Endothelial cell of umbilical vein (primary cell): ENCODE results near the gene SAMD4A. TPM values are rescaled to one million over a fixed set of nuclear protein-coding genes. Genes with fewer than 3 reads are reported as not detected.

Experiments
- BruUV-seq: library from RNA; stranded (reverse); fragments of 400-500 nt; replicated peaks from 2 replicates; lab custom pipeline; 2021; lab: Mats Ljungman, UMichigan
- CTCF ChIA-PET: fragments of 300-600, 350-600 bp; sonication (Branson Sonifier 250); formaldehyde crosslinking; loops from one replicate; lab custom pipeline; 2021; ENCODE audit warnings: antibody characterized with exemption, inconsistent platforms; lab: Charles Lee
- POLR2A ChIA-PET: fragments of 300-600, 350-600 bp; sonication (Branson Sonifier 250); formaldehyde crosslinking; loops from one replicate; lab custom pipeline; 2021; ENCODE audit warnings: antibody characterized with exemption, inconsistent platforms; lab: Charles Lee
- DNase-seq: peaks from one replicate; pipeline ENCODE4 v3.0.0-alpha.2; 2011; ENCODE audit warnings: low read depth, low spot score
- FAIRE-seq: peaks from 2 replicates; lab custom pipeline; 2011; peaks lifted over from hg19 to GRCh38; lab: Jason Lieb, UNC
- H2AFZ ChIP-seq: 2 replicates; pipeline ENCODE4 v1.6.0; 2012; ENCODE audit warnings: low read depth, low read length, control low read depth, inconsistent platforms
- H3K27ac ChIP-seq: 2 replicates; pipeline ENCODE4 v1.5.1; 2011; ENCODE audit warnings: low read depth, mild to moderate bottlenecking, control low read depth, low read length, moderate library complexity; ENCODE audit not compliant: insufficient read depth
- H3K27me3 ChIP-seq, 2 experiments: 2 replicates each; pipeline versions ENCODE4 v1.6.0 to v1.6.1; 2011; ENCODE audit warnings: low read length in 2 of 2, mixed read lengths in 1 of 2; ENCODE audit not compliant: control insufficient read depth in 2 of 2, insufficient read depth in 2 of 2
- H3K36me3 ChIP-seq, 2 experiments: 2 replicates in 1 of 2; 3 replicates in 1 of 2; pipeline ENCODE4 v1.5.1; 2011; ENCODE audit warnings: low read length in 2 of 2, mild to moderate bottlenecking in 1 of 2, moderate library complexity in 1 of 2; ENCODE audit not compliant: control insufficient read depth in 2 of 2, insufficient read depth in 2 of 2; ENCODE audit errors: extremely low read depth in 1 of 2
- H3K4me1 ChIP-seq: 3 replicates; pipeline ENCODE4 v1.5.1; 2011; ENCODE audit warnings: mild to moderate bottlenecking, low read length; ENCODE audit not compliant: control insufficient read depth, insufficient read depth; ENCODE audit errors: extremely low read depth
- H3K4me2 ChIP-seq: 2 replicates; pipeline ENCODE4 v1.6.1; 2011; ENCODE audit warnings: low read length, control low read depth, mixed read lengths; ENCODE audit not compliant: insufficient read depth
- H3K4me3 ChIP-seq, 3 experiments: fragments of 200-600 bp in 1 of 3; sonication (generic), shearing (Covaris generic) in 1 of 3; replicated peaks in 1 of 3; 2 replicates each; pipeline ENCODE4 v1.5.1; 2011 to 2016; ENCODE audit warnings: control low read depth in 3 of 3, low read length in 3 of 3, mild to moderate bottlenecking in 2 of 3, inconsistent platforms in 1 of 3, low read depth in 1 of 3, moderate library complexity in 1 of 3; ENCODE audit not compliant: insufficient read depth in 1 of 3
- H3K79me2 ChIP-seq: 2 replicates; pipeline ENCODE4 v1.6.0; 2012; ENCODE audit warnings: low read length, inconsistent platforms; ENCODE audit not compliant: control insufficient read depth, insufficient read depth
- H3K9ac ChIP-seq: replicated peaks from 2 replicates; pipeline ENCODE3; 2011; ENCODE audit warnings: low read length, control low read depth; ENCODE audit not compliant: insufficient read depth; ENCODE audit errors: extremely low read depth
- H3K9me1 ChIP-seq: replicated peaks from 3 replicates; pipeline ENCODE4 v1.6.0; 2011; ENCODE audit warnings: mild to moderate bottlenecking, low read length; ENCODE audit not compliant: control insufficient read depth, insufficient read depth; ENCODE audit errors: extremely low read depth
- H3K9me3 ChIP-seq: replicated peaks from 2 replicates; pipeline ENCODE4 v1.5.1; 2012; ENCODE audit warnings: low read length, inconsistent platforms; ENCODE audit not compliant: control insufficient read depth, insufficient read depth
- H4K20me1 ChIP-seq: replicated peaks from 2 replicates; pipeline ENCODE3; 2011; ENCODE audit warnings: mild to moderate bottlenecking, low read length; ENCODE audit not compliant: control insufficient read depth, insufficient read depth; ENCODE audit errors: extremely low read depth
- CTCF ChIP-seq, 2 donors: IDR thresholded peaks; 1 replicate in 1 of 2; 2 replicates in 1 of 2; pipeline ENCODE4 v1.5.1; 2011; ENCODE audit warnings: low read length in 2 of 2, mild to moderate bottlenecking in 2 of 2, moderate library complexity in 2 of 2, control low read depth in 1 of 2, inconsistent platforms in 1 of 2, low read depth in 1 of 2; ENCODE audit not compliant: insufficient read depth in 1 of 2; ENCODE audit errors: extremely low read depth in 1 of 2
- EZH2 ChIP-seq: IDR thresholded peaks from 2 replicates; pipeline ENCODE4 v1.6.1; 2012; ENCODE audit warnings: borderline replicate concordance, low read depth, mild to moderate bottlenecking, moderate library complexity, low read length, inconsistent platforms; ENCODE audit not compliant: severe bottlenecking
- FOS ChIP-seq: IDR thresholded peaks from 2 replicates; pipeline ENCODE4 v1.6.1; 2011; ENCODE audit warnings: mild to moderate bottlenecking, low read length, moderate library complexity, borderline replicate concordance; ENCODE audit not compliant: insufficient read depth
- JUN ChIP-seq: IDR thresholded peaks from 2 replicates; pipeline ENCODE4 v1.6.1; 2011; ENCODE audit warnings: borderline replicate concordance, low read depth; ENCODE audit not compliant: insufficient read length, insufficient read depth
- MAX ChIP-seq: IDR thresholded peaks from 2 replicates; pipeline ENCODE4 v1.6.1; 2011; ENCODE audit not compliant: insufficient read depth, insufficient read length
- MYC ChIP-seq: IDR thresholded peaks from one replicate; pipeline ENCODE4 v1.6.1; 2011; ENCODE audit warnings: mild to moderate bottlenecking, low read depth, low read length
- POLR2A ChIP-seq: IDR thresholded peaks from 2 replicates; pipeline ENCODE4 v1.6.1; 2012; ENCODE audit warnings: low read depth, mild to moderate bottlenecking, control low read depth, low read length
- POLR2AphosphoS5 ChIP-seq: IDR thresholded peaks from 2 replicates; pipeline ENCODE4 v1.6.1; 2012; ENCODE audit warnings: low read depth, mild to moderate bottlenecking, control low read depth, low read length, moderate library complexity; ENCODE audit not compliant: insufficient read depth
- dilution Hi-C: fragments of 300-500 bp; cut with MboI; formaldehyde crosslinking; loops from one replicate; pipeline ENCODE4 v1.15.0; 2019; ENCODE audit warnings: low sequenced_read_pairs; ENCODE audit not compliant: extremely low pct_ligation_motif_present
- intact Hi-C: fragments of 100-400 bp; cut with micrococcal nuclease; formaldehyde crosslinking; loops from one replicate; pipeline ENCODE4 v1.10.0; 2022
- polyA plus RNA-seq, 4 experiments: library from polyadenylated mRNA; depleted of rRNA in 3 of 4; stranded (reverse) in 3 of 4; unstranded in 1 of 4; fragments of >200 nt; gene quantifications; 2 replicates each; pipeline versions ENCODE4 v1.2.1 to v1.2.3, GENCODE V29; 2011 to 2012; ENCODE audit warnings: missing spikeins in 1 of 4
- total RNA-seq: library from RNA; stranded (reverse); gene quantifications from 2 replicates; pipeline ENCODE4 v1.2.3, GENCODE V29; 2021

SAMD4A gene
- total and polyA plus RNA-seq, 2 donors (not counting 3 experiments of a cell fraction or from before 2014, with no cell fraction given), result 37.7 to 95.3 TPM

GRCh38 chr14:54614296-54614695 is 47.4 kb downstream of the SAMD4A start:
- Histone ChIP-seq H3K4me3 (no peak overlapping the region), H3K9me3 (no peaks in the 10 kb centered on the region), H4K20me1 (peaks cover 2% of the 10 kb centered on the region), H3K36me3 (peaks cover 0 to 6% of the 10 kb centered on the region in 2 experiments), H3K27ac (no peak overlapping the region), H3K4me2 (no peak overlapping the region), H3K9ac (no peak overlapping the region), H3K27me3 (no peaks in the 10 kb centered on the region), H3K9me1 (no peaks in the 10 kb centered on the region), H3K79me2 (peaks cover 60% of the 10 kb centered on the region), H2AFZ (no peak overlapping the region), H3K4me1 (no peaks in the 10 kb centered on the region)
- intact Hi-C loops (no loop called here), dilution Hi-C loops (no loop called here)
- no TSS peak for BruUV-seq
- FAIRE-seq (no peak), DNase-seq (no peak)
- POLR2A ChIA-PET, result no interaction called here
- CTCF ChIA-PET, result no interaction called here
- TF ChIP-seq CTCF (IDR thresholded peaks at IDR 0.05; ENCODE audit: extremely low read depth in 1 of 2, insufficient read depth in 1 of 2, low read depth in 1 of 2, low read length in 2 of 2) (no peak), MYC (no peak), POLR2A (no peak), JUN (no peak), EZH2 (no peak)

- peaks cover 60% of the 10 kb centered on the region for H3K79me2 ChIP-seq
- peaks cover 10% of the 10 kb centered on the region for H3K4me1 ChIP-seq
- no peaks in the 10 kb centered on the region for H3K9me1 ChIP-seq
- DNase-seq (no peak), FAIRE-seq (no peak)
- no peaks in the 10 kb centered on the region for H3K9me3 ChIP-seq
- no peak for TF ChIP-seq CTCF (IDR thresholded peaks at IDR 0.05; ENCODE audit: extremely low read depth in 1 of 2, insufficient read depth in 1 of 2, low read depth in 1 of 2, low read length in 2 of 2)
- TF ChIP-seq MAX, result no peak
- no peak for TF ChIP-seq JUN
- TF ChIP-seq POLR2A, result no peak
- TF ChIP-seq FOS, result no peak
- no peak for TF ChIP-seq POLR2AphosphoS5
- no peak for TF ChIP-seq EZH2
- ChIA-PET CTCF (no interaction called here), POLR2A (no interaction called here)
- peaks cover 2% of the 10 kb centered on the region for H4K20me1 ChIP-seq
- no peak overlapping the region for H3K27ac ChIP-seq
- H3K36me3 ChIP-seq, result peaks cover 0 to 4% of the 10 kb centered on the region in 2 experiments
- H3K4me3 ChIP-seq, result no peak overlapping the region
- H3K4me2 ChIP-seq, result no peak overlapping the region
- dilution Hi-C loops, result no loop called here
- H2AFZ ChIP-seq, result no peak overlapping the region
- intact Hi-C loops, result no loop called here
- H3K27me3 ChIP-seq, result no peaks in the 10 kb centered on the region
- BruUV-seq, result no TSS peak
- no peak overlapping the region for H3K9ac ChIP-seq
Measured at GRCh38 chr14:54617467-54617866, 50.5 kb downstream of the SAMD4A start.
